ENCODE data around the gene TAS2R41. TPM values are rescaled to one million over a fixed set of nuclear protein-coding genes. Genes with fewer than 3 reads are reported as not detected.

The TAS2R41 gene
- total RNA-seq, 1 donor from 2014 or later, result 2.6 TPM

DNA sequence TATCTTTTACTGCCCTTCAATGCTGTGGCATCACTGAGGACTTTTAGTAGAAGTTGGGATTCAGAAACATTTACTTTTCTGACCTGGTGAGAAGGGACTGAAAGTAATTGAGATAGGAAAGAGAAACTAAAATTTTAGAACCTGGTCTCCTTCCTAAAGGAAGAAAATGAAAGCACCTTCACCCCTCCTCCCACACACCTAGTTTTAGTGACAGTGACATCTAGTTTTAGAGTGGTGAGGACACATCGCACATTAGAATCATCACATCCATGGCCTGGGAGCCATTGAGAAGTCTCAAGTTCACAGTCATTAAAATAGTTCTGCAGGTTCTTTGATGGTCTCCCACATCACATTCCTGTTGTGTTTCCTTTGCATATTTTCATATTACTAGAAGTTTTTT is 16.1 kb downstream of the TAS2R41 start:
- DNase-seq (ENCODE audit: low spot score), result no peak

- DNase-seq (ENCODE audit: low spot score), result no peak
Observed at GRCh38 chr7:143494622-143495021, 16.9 kb downstream of the TAS2R41 start.

GRCh38 chr7:143495851-143496250 is 18.2 kb downstream of the TAS2R41 start:
- DNase-seq (ENCODE audit: low spot score), result no peak

DNA sequence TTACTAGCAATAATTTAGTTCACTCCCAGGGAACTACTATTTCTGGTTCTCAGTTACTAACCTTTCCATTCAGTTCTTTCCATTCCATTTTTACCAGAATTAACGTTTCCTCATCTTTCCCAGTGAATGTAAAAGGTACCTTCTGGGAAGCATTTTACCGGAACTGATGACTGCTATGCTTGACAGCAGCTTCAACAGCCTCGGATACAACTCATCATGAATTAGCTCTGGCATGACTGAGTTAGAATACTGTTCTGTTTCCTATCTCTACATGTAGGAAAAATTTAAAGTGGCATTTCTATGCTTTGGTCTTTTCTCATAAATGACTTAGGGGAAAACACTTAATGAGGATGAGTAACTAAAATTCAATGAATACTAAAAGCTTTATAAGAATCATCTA is 18.6 kb downstream of the TAS2R41 start:
- DNase-seq (ENCODE audit: low spot score), result no peak

DNA sequence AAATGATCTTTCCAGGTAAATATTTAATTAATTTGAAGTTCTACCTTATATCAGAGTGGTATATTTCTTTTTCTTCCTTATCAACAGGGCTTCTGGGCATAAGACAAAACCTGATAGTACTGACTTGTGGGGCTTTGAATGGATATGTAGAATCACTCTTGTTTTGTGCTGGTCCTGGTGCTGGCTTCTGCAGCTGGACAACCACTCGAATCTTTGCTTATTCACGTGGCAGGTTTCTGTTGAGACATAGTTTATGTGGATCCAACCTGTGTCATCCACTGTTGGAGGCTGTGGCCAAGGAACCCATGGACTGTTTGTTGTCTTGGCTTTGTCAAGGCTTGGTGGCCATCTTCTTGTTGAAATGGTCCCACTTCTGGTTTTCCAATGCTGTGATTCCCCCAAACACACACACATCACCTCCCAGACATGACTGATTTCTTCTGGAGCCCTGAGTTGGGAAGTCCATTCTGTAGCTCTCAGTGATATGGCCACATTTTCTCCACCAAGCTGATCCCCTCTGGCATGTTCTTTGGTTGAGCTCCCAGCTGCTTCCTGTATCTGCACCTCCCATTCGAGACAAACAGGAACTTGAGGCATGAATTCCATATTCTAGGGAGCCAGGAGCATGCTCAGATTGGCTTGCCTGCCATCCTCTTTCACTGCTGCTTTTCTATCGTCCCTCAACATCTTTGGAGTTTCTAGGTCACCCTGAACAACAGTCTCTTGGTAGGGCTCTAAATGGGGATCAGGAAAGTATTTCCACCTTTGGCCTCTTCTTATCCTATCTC is 19.5 kb downstream of the TAS2R41 start:
- no peak for DNase-seq (ENCODE audit: low spot score)

DNA sequence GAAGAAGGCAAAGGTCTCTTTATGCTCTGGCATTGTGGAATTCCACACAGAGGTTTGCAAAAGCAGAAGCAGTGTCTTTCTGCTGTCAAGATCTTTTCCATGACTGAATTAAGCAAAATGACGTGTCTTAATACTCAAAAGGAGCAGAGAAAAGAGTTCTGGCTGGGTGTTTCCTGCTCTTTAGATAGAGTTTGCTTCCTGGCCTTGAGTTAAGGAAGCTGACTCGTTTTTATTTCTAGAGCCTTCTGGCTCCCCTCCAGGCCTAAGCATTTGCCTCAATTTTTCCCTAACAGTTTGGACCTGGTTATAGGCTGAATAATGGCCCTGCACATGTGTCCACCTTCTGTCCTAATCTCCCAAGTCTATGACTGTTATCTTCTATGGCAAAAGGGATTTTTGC is 21.6 kb downstream of the TAS2R41 start:
- DNase-seq (ENCODE audit: low spot score), result peak; percentile 90

DNA sequence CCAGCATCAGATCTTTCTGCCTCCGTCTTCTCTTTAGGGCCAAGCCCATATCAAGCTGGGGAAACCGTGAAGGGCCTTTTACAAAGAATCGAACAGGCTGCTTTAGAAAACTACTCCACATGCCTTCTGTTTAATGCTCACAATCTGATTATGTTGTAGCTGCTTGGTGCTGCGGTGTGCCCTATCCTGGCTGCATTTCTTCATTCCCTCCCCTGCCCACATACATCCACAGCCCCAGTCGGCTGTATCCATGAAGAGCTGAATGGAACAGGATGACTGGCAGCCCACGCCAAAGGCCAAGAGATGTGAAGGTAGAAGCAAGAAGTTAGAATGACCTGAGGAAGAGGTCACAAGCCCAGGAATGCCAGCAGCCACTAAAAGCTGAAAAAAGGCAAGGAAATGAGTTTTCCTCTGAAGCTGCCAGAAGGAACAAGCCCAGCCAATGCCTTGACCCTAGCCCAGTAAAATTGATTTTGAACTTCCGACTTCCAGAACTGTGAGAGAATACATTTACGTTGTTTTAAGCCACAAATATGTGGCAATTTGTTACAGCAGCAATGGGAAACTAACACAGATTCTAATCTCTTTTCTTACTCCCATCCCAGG is 22.2 kb downstream of the TAS2R41 start:
- no peak for DNase-seq (ENCODE audit: low spot score)

- DNase-seq (ENCODE audit: low spot score), result no peak
Observed at GRCh38 chr7:143503261-143503660, 25.6 kb downstream of the TAS2R41 start.

DNA sequence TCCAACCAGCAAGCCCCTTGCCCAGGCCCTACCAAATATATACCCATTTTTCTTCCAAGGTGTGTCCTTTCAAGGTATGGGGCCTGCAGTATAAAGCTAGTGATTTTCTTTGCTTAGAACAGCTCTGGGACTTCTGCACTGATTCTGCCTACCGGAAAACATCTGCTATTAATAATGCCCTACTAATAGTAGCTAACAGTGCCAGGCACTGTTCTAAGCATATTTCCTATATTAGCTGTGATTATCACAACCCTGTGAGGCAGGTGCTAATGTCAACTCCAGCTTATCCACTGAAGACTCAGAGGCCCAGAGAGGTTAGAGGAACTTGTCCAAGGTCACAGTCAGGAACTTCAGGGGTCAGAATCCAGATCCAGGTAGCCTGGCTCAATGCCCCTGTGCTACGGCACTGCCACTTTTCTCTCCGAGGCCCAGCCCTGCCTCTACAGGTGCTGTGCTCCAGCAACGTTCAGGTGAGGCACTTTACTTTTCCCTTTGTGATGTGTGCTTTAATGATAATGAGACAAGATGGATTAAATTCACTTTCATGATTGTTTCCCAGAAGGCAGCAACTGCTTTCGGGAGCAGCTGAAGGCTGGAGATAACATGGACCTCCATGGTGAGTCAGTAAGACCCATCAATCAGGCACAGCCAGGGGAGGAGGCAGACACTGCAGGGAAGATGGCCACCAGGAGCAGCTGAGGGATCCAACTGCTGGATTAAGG is 26.7 kb downstream of the TAS2R41 start:
- DNase-seq (ENCODE audit: low spot score), result no peak

DNA sequence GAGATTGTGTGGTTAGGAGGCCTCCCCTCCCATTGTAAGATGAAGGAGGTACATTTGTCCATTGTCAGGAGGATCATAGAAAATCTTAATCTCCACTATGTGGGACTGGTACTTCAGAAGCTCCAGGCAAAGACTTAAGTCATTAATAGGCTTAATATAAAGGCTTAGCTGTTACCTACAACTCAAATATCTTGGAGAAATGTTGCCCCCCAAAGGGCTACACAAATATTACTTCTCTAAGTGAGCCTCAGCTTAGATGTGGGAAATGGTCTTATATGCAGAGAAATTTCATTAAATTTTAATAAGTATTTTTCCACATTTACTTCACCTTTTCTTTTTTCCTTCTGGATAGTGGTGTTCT is 27.2 kb downstream of the TAS2R41 start:
- no peak for DNase-seq (ENCODE audit: low spot score)

DNA sequence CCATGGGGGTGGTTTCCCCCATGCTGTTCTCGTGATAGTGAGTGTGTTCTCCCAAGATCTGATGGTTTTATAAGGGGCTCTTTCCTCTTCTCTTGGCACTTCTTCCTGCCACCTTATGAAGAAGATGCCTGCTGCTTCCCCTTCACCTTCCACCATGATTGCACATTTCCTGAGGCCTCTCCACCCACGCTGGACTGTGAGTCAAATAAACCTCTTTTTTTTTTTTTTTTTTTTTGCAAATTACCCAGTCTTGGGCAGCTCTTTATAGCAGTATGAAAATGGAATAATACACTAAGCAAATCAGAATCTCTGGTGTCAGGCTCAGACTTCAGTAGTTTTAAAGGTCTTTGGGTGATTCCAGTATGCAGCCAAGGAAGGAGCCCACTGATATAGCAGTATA is 28.2 kb downstream of the TAS2R41 start:
- DNase-seq (ENCODE audit: low spot score), result no peak

DNA sequence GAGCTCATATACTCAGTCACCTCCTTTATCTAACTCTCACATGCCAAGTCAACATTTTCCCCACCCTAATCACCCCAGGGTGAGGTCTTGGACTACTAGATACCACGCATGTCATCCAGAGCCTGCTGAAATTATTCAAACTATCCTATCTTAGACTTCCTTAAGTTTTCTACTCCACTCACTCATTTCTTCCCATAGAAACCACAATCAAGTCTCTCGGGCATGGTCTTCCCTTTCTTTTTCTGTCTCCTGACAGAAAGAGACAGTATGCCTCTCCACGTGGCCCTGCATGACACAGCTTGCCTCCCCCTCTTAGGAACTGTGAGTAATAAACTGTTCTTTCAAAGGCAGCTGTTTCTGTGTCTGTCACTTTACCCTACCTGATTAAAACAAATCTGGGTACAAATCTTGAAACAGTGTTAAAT is 29.4 kb downstream of the TAS2R41 start:
- no peak for DNase-seq (ENCODE audit: low spot score)

- no peak for DNase-seq (ENCODE audit: low spot score)
Observed at GRCh38 chr7:143507534-143508055, 29.9 kb downstream of the TAS2R41 start.

DNA sequence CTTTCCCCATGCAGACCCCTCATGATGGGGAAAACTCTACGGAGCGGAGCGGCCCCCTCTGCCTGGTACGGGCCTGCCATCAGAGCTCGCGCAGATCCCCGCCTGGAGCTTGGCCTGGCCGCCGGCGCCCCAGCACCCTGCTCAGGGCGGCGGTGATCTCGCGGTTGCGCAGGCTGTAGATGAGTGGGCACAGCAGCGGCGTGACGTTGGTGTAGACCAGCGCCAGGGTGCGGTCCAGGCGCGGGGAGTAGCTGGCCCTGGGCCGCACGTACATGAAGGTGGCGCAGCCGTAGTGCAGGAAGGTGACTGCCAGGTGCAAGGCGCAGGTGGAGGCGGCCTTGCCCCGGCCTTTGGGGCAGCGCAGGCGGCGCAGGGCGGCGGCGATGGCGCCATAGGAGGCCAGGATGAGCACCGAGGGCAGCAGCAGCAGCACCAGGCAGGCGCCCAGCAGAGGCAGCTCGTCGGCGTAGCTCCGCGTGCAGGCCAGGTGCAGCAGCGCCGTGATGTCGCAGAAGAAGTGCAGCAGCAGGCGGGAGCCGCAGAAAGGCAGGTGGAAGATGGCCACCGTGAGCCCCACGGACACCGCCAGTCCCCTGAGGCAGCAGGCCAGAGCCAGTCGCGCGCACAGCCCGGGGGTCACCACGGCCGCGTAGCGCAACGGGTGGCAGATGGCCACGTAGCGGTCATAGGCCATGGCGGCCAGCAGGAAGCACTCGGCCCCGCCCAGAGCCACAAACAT is 33.4 kb downstream of the TAS2R41 start:
- DNase-seq (ENCODE audit: low spot score), result no peak

DNA sequence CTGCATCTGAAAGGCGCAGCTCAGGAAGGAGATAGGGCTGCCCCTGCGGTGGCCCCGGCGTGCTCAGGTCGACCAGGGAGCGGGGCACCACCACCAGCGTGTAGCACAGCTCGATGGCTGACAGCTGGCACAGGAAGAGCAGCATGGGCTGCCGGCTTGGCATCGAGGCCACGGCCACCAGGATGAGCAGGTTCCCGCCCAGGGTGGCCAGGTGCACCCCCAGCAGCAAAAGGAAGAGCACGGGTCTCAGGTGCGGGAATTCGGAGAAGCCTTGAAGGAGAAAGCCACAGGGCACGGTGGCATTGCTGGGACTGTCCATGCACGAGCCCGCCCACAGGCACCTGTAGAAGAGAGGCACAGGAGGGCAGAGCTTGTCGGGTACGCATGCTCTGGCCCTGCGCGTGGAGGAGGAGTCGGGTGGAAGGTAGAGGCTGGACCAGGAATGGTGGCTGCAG is 33.9 kb downstream of the TAS2R41 start:
- no peak for DNase-seq (ENCODE audit: low spot score)

DNA sequence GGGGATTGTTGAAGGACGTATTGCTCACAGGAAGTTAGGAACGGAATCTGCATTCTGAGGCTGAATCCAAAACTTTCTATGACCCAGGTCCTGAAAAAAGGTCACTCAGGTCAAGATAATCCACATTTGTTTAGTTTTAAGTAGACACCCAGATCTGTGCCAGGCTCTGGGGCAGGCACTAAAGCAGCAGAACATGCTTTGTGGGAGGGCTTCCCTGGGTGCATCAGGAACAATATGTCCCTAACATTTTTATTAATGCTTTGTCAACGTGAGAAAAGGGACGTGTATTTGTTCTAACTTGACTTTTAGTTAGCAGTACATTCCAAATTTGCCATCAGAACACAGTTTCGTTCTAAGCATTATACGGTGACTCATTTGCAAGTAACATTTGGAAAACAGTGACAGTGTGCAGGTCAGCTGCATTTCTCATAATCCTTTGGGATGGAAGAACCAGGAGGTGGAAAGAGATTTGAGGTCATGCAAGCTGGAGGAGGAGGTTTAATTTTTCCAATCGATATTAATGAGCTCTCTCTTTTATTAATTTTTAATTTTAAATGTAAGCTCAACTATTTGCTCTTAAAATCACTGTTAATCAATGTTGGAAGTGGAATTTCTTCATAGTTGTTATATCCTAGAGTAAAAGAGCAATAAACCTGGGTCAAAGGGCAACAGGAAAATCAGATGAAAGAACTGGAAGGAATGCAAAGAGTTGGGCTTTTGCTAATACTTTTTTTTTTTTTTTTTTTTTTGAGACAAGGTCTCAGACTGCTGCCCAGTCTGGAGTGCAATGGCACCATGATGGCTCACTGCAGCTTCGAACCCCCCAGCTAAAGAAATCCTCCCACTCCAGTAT is 35.0 kb downstream of the TAS2R41 start:
- DNase-seq (ENCODE audit: low spot score), result peak; percentile 29

DNA sequence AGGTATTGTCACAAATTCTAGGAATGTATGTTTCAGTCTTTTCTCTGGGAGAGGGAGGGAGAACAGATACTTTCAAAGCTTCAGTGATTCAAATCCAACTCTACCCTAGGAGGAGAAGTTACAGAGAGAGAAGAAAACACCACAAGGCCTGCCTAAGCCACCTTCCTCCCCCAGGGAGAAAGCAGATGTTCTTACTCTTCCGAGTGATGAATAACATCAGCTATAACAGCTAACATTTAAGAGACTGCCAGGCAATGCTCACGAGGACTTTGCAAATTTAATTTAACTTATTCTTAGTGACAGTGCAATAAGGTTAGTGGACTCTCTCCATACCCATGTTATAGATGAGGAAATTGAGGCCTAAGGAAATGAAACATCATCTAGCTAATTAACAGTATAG is 36.8 kb downstream of the TAS2R41 start:
- no peak for DNase-seq (ENCODE audit: low spot score)

DNA sequence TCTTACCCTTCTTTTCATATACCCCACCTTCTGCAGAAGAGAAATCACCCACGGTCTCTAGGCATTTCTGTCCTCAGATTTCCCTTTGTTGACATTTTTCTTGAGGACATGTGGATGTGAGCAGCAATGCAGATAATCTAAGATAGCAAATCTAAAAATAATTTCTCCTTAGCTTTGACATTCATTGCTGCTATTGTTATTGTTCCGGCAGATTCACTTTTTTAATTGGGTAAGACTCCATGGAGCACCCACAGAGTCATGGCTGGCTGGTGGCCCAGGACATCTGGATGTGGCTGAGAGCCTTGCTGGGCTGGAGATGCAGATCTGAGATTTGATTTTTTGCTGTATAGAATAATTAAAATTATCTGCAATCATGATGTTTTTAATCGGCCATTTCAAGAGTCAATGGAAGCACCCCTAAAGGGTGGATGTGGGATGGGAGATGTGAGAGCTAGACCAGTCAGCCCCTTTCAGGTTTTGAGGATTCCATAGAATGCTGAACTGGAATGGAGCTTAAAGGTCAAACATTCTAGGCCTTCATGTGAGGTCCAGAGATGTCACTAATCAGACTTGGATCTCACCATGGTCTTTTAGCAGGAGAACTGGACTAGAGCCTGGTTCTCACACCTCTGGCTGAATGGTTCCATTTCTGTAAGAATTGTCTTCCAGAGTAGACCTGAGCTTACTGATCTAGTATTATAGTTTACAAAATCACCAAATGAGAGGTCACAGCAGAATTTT is 37.5 kb downstream of the TAS2R41 start:
- DNase-seq (ENCODE audit: low spot score), result no peak

DNA sequence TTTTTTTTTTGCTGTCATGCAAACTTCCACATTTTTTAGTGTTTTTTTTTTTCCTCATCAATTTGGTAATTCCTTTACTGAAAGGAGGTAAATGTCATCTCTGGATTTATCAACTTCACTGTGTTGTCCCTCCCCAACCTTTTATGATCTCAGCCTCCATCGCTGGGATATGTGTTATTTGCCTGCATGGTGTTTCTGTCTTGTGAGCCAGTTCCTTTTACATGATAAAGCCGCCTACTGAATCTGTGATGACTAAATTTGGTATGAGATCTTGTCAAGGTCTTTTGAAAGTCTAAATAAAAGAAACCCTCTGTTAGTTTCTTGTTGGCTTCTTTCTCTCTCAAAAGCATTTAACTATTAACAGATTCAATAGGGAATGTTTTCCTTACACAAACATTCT is 39.3 kb downstream of the TAS2R41 start:
- DNase-seq (ENCODE audit: low spot score), result no peak

- no peak for DNase-seq (ENCODE audit: low spot score)
Observed at GRCh38 chr7:143518521-143518920, 40.8 kb downstream of the TAS2R41 start.
